Testis (tissue), 3 donors: ENCODE measurements around the gene GRID1. TPM values are rescaled to one million over a fixed set of nuclear protein-coding genes. Genes with fewer than 3 reads are reported as not detected.

Experiments
- DNase-seq: peaks from one replicate; pipeline ENCODE4 v3.0.0-alpha.2; 2019
- H3K27ac ChIP-seq, 2 donors: fragments of 200-600 bp; sonication (generic); one replicate each; pipeline ENCODE4 v1.5.1; 2019
- H3K27me3 ChIP-seq: fragments of 200-600 bp; sonication (generic); one replicate; pipeline ENCODE4 v1.5.1; 2019
- H3K36me3 ChIP-seq: fragments of 200-600 bp; sonication (generic); one replicate; pipeline ENCODE4 v1.5.1; 2017; ENCODE audit warnings: low read depth; ENCODE audit errors: missing control alignments
- H3K4me1 ChIP-seq: fragments of 200-600 bp; sonication (generic); one replicate; pipeline ENCODE4 v1.5.1; 2019
- H3K4me3 ChIP-seq, 2 donors: fragments of 200-600 bp; sonication (generic); one replicate each; pipeline ENCODE4 v1.5.1; 2017 to 2019
- H3K9me3 ChIP-seq: fragments of 200-600 bp; sonication (generic); one replicate; pipeline ENCODE4 v1.5.1; 2017
- CTCF ChIP-seq, 3 experiments: fragments of 450-650 bp in 2 of 3; fragments of 200-600 bp in 1 of 3; sonication (generic) in 1 of 3; IDR thresholded peaks; one replicate each; pipeline ENCODE4 v1.5.1; 2016 to 2019; ENCODE audit warnings: antibody characterized with exemption in 3 of 3, mild to moderate bottlenecking in 2 of 3, moderate library complexity in 1 of 3
- POLR2A ChIP-seq: fragments of 450-650 bp; IDR thresholded peaks from one replicate; pipeline ENCODE4 v1.6.1; 2017; ENCODE audit warnings: antibody characterized with exemption, mild to moderate bottlenecking, moderate library complexity
- WGBS, 2 donors: methylation state at CpG; one replicate each; pipeline ENCODE4 v1.1.5; 2018; 5-methylcytosine and 5-hydroxymethylcytosine counted together
- intact Hi-C: fragments of 100-400 bp; cut with DNase I; formaldehyde crosslinking; loops from one replicate; pipeline ENCODE4 v1.15.1; 2023; ENCODE audit warnings: low total_unique reads
- polyA plus RNA-seq: library from polyadenylated mRNA; stranded (reverse); fragments of 350-450 nt; fragmentation: Illumina TruSeq; extraction: RNeasy Lipid Tissue Mini Kit (QIAGEN cat#74804); gene quantifications from one replicate; pipeline ENCODE4 v1.2.3, GENCODE V29; 2014; ENCODE audit warnings: low read depth, low replicate concordance; ENCODE audit not compliant: insufficient read depth
- total RNA-seq, 2 donors: library from RNA; depleted of rRNA; stranded (reverse); fragments of >200 nt; gene quantifications; one replicate each; pipeline ENCODE4 v1.2.3, GENCODE V29; 2016

GRID1 gene
- total and polyA plus RNA-seq, 3 donors from 2014 or later: 7.4 to 16.7 (median 8.1) TPM

GRCh38 chr10:86374664-86375063, 8.1 kb upstream of the GRID1 start:
- Histone ChIP-seq H3K36me3 (no peaks in the 10 kb centered on the region), H3K27me3 (no peaks in the 10 kb centered on the region), H3K9me3 (no peaks in the 10 kb centered on the region), H3K27ac (no peak overlapping the region), H3K4me3 (no peak overlapping the region), H3K4me1 (peaks cover 4% of the 10 kb centered on the region)
- TF ChIP-seq POLR2A: no peak
- no peak for TF ChIP-seq CTCF (IDR thresholded peaks at IDR 0.05)
- WGBS, 2 donors: 63 to 64% methylated on average over 5 to 8 of the region's 8 CpGs
- peak; percentile 13 for DNase-seq
- intact Hi-C loops: no loop called here

GRCh38 chr10:86373828-86374227, 7.2 kb upstream of the GRID1 start:
- peaks cover 4% of the 10 kb centered on the region for H3K4me1 ChIP-seq
- H3K4me3 ChIP-seq: no peak overlapping the region
- TF ChIP-seq POLR2A (no peak), CTCF (IDR thresholded peaks at IDR 0.05) (no peak)
- no peaks in the 10 kb centered on the region for H3K9me3 ChIP-seq
- no peak overlapping the region for H3K27ac ChIP-seq
- DNase-seq: peak; percentile 10
- no peaks in the 10 kb centered on the region for H3K27me3 ChIP-seq
- 78% methylated on average over 7 of the region's 7 CpGs for WGBS, 2 donors
- no peaks in the 10 kb centered on the region for H3K36me3 ChIP-seq
- intact Hi-C loops: no loop called here

- Histone ChIP-seq H3K36me3 (no peaks in the 10 kb centered on the region), H3K27me3 (no peaks in the 10 kb centered on the region), H3K27ac (no peak overlapping the region), H3K9me3 (no peaks in the 10 kb centered on the region), H3K4me3 (no peak overlapping the region), H3K4me1 (peaks cover 4% of the 10 kb centered on the region)
- 82 to 87% methylated on average over 3 of the region's 3 CpGs for WGBS, 2 donors
- intact Hi-C loops: no loop called here
- TF ChIP-seq CTCF (IDR thresholded peaks at IDR 0.05) (no peak), POLR2A (no peak)
- no peak for DNase-seq
Observed at GRCh38 chr10:86373251-86373650, 6.7 kb upstream of the GRID1 start.

- H3K27me3 ChIP-seq: no peaks in the 10 kb centered on the region
- H3K9me3 ChIP-seq: no peaks in the 10 kb centered on the region
- intact Hi-C loops: no loop called here
- peaks cover 4% of the 10 kb centered on the region for H3K4me1 ChIP-seq
- DNase-seq: no peak
- H3K36me3 ChIP-seq: no peaks in the 10 kb centered on the region
- TF ChIP-seq CTCF (IDR thresholded peaks at IDR 0.05): no peak
- 85 to 94% methylated on average over 5 of the region's 5 CpGs for WGBS, 2 donors
- no peak overlapping the region for H3K27ac ChIP-seq
- no peak overlapping the region for H3K4me3 ChIP-seq
Observed at GRCh38 chr10:86372784-86373239, 6.2 kb upstream of the GRID1 start.

- H3K27me3 ChIP-seq: no peaks in the 10 kb centered on the region
- WGBS, 2 donors: 77 to 78% methylated on average over 7 of the region's 7 CpGs
- peaks cover 4% of the 10 kb centered on the region for H3K4me1 ChIP-seq
- H3K9me3 ChIP-seq: no peaks in the 10 kb centered on the region
- H3K4me3 ChIP-seq: no peak overlapping the region
- intact Hi-C loops: no loop called here
- no peaks in the 10 kb centered on the region for H3K36me3 ChIP-seq
- no peak for DNase-seq
- TF ChIP-seq POLR2A (no peak), CTCF (IDR thresholded peaks at IDR 0.05) (no peak)
- H3K27ac ChIP-seq: no peak overlapping the region
Observed at GRCh38 chr10:86372119-86372783, 5.7 kb upstream of the GRID1 start.
